Measurements from ENCODE around the gene FAXC.

GRCh38 chr6:99276747-99277146 lies 72.7 kb downstream of the FAXC start:
- TF ChIP-seq CTCF (IDR thresholded peaks at IDR 0.05), result no peak
- TF ChIP-seq EZH2phosphoT487 (IDR thresholded peaks at IDR 0.05), result no peak

All from neural progenitor cell (in vitro differentiated cells).